Panc1 (cell line): ENCODE data around the gene DDX31. TPM values are rescaled to one million over a fixed set of nuclear protein-coding genes. Genes with fewer than 3 reads are reported as not detected.

ENCODE experiments used
- ATAC-seq: fragments of 200-7000 bp; cut with Tn5 transposase; 2 replicates; pipeline ENCODE4 v1.9.1; 2020; ENCODE audit warnings: mild to moderate bottlenecking, moderate library complexity
- BruUV-seq: library from RNA; stranded (reverse); fragments of 400-500 nt; replicated peaks from 2 replicates; lab custom pipeline; 2021; lab: Mats Ljungman, UMichigan
- CTCF ChIA-PET: fragments of 300-600 bp; sonication (Branson Sonifier 250); formaldehyde crosslinking; loops from one replicate; lab custom pipeline; 2022; ENCODE audit warnings: antibody characterized with exemption; lab: Charles Lee
- POLR2A ChIA-PET: fragments of 300-600 bp; sonication (Branson Sonifier 250); formaldehyde crosslinking; loops from one replicate; lab custom pipeline; 2022; ENCODE audit warnings: antibody characterized with exemption; lab: Charles Lee
- DNase-seq: peaks from one replicate; pipeline ENCODE4 v3.0.0-alpha.2; 2010; ENCODE audit warnings: low read depth, low spot score
- H3K27ac ChIP-seq: 2 replicates; pipeline ENCODE4 v1.5.1; 2011; ENCODE audit warnings: mild to moderate bottlenecking, low read length, inconsistent platforms
- H3K27me3 ChIP-seq: fragments of 200-500 bp; sonication (Bioruptor generic); 2 replicates; pipeline ENCODE4 v1.6.0; 2014; ENCODE audit warnings: low read length, inconsistent platforms; ENCODE audit not compliant: control insufficient read depth, insufficient read depth
- H3K36me3 ChIP-seq: fragments of 200-500 bp; sonication (Bioruptor generic); 2 replicates; pipeline ENCODE4 v1.5.1; 2014; ENCODE audit warnings: inconsistent platforms, mild to moderate bottlenecking, low read length, moderate library complexity; ENCODE audit not compliant: control insufficient read depth, insufficient read depth
- H3K4me1 ChIP-seq: 2 replicates; pipeline ENCODE4 v1.5.1; 2011; ENCODE audit warnings: inconsistent platforms, mild to moderate bottlenecking, low read length, moderate library complexity; ENCODE audit not compliant: control insufficient read depth, insufficient read depth
- H3K4me3 ChIP-seq, 2 experiments: 2 replicates each; pipeline ENCODE4 v1.5.1; 2011 to 2012; ENCODE audit warnings: low read depth in 2 of 2, low read length in 2 of 2, mild to moderate bottlenecking in 2 of 2, inconsistent platforms in 1 of 2, moderate library complexity in 1 of 2
- H3K9me3 ChIP-seq: fragments of 200-500 bp; sonication (Bioruptor generic); 2 replicates; pipeline ENCODE4 v1.5.1; 2014; ENCODE audit warnings: low read depth, mild to moderate bottlenecking, inconsistent platforms, low read length, moderate library complexity; ENCODE audit not compliant: control insufficient read depth, insufficient read depth
- POLR2AphosphoS5 ChIP-seq: IDR thresholded peaks from 2 replicates; pipeline ENCODE4 v1.6.1; 2012; ENCODE audit warnings: mild to moderate bottlenecking, low read depth, low read length, moderate library complexity
- SIN3A ChIP-seq: IDR thresholded peaks from 2 replicates; pipeline ENCODE4 v1.6.1; 2012; ENCODE audit warnings: low read depth, mild to moderate bottlenecking, low read length, moderate library complexity, borderline replicate concordance; ENCODE audit not compliant: insufficient read depth
- TCF7L2 ChIP-seq: IDR thresholded peaks from 2 replicates; pipeline ENCODE4 v1.6.1; 2011; ENCODE audit warnings: mild to moderate bottlenecking, low read depth, low read length, inconsistent platforms
- in situ Hi-C: cut with HindIII; loops from 2 replicates; pipeline ENCODE4 v1.10.0; 2016; ENCODE audit warnings: low sequenced_read_pairs, low pct_unique_long_range_greater_than_20kb
- intact Hi-C: fragments of 100-400 bp; cut with micrococcal nuclease; formaldehyde crosslinking; loops from one replicate; pipeline ENCODE4 v1.10.0; 2022; ENCODE audit not compliant: unreplicated experiment
- total RNA-seq: library from RNA; stranded (reverse); gene quantifications from one replicate; pipeline ENCODE4 v1.2.1, GENCODE V29; 2021; ENCODE audit not compliant: unreplicated experiment
- TF ChIP-seq, protein P1 (sequence below), 2 experiments: IDR thresholded peaks; 2 replicates each; pipeline ENCODE4 v1.6.1; 2011 to 2012; ENCODE audit warnings: low read depth in 2 of 2, control low read depth in 1 of 2, low read length in 1 of 2, mild to moderate bottlenecking in 1 of 2, moderate library complexity in 1 of 2; ENCODE audit not compliant: insufficient read depth in 1 of 2
- TF ChIP-seq, protein P2 (sequence below): fragments of 450-650 bp; IDR thresholded peaks from 2 replicates; pipeline ENCODE4 v1.5.1; 2017; ENCODE audit warnings: mild to moderate bottlenecking

Gene DDX31
- total RNA-seq, 1 experiment from 2014 or later: 17.5 TPM

DNA sequence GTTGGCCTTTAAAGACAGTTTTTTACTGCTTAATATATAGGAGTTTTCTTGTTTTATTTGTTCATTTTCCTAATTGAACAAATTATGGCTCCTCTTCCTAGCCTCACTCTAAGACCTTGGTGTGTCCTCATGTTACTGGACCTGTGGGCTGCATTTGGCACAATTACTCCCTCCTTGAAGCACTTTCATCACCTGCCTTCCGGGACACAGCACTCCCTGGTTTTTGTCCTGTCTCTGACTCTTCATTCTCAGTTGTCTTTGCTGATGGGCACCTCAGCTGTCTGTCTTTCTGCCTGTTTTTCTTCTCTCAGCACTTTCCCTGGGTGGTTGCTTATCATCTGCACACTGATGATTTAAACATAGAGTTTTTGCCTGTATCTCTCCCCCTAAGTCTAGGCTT is 14.1 kb upstream of the DDX31 start:
- H3K27ac ChIP-seq: no peak overlapping the region
- ATAC-seq (no peak), DNase-seq (no peak)
- H3K4me1 ChIP-seq: no peaks in the 10 kb centered on the region
- in situ Hi-C loops (no loop called here), intact Hi-C loops (no loop called here)
- ChIA-PET CTCF (no interaction called here), POLR2A (no interaction called here)
- no peaks in the 10 kb centered on the region for H3K9me3 ChIP-seq
- BruUV-seq: no TSS peak
- no peak overlapping the region for H3K4me3 ChIP-seq
- TF ChIP-seq, protein P1, sequence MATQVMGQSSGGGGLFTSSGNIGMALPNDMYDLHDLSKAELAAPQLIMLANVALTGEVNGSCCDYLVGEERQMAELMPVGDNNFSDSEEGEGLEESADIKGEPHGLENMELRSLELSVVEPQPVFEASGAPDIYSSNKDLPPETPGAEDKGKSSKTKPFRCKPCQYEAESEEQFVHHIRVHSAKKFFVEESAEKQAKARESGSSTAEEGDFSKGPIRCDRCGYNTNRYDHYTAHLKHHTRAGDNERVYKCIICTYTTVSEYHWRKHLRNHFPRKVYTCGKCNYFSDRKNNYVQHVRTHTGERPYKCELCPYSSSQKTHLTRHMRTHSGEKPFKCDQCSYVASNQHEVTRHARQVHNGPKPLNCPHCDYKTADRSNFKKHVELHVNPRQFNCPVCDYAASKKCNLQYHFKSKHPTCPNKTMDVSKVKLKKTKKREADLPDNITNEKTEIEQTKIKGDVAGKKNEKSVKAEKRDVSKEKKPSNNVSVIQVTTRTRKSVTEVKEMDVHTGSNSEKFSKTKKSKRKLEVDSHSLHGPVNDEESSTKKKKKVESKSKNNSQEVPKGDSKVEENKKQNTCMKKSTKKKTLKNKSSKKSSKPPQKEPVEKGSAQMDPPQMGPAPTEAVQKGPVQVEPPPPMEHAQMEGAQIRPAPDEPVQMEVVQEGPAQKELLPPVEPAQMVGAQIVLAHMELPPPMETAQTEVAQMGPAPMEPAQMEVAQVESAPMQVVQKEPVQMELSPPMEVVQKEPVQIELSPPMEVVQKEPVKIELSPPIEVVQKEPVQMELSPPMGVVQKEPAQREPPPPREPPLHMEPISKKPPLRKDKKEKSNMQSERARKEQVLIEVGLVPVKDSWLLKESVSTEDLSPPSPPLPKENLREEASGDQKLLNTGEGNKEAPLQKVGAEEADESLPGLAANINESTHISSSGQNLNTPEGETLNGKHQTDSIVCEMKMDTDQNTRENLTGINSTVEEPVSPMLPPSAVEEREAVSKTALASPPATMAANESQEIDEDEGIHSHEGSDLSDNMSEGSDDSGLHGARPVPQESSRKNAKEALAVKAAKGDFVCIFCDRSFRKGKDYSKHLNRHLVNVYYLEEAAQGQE (IDR thresholded peaks at IDR 0.05; ENCODE audit: insufficient read depth in 1 of 2, low read depth in 2 of 2, low read length in 1 of 2): no peak
- TF ChIP-seq SIN3A: no peak
- TF ChIP-seq TCF7L2: no peak
- TF ChIP-seq POLR2AphosphoS5: no peak
- TF ChIP-seq, protein P2, sequence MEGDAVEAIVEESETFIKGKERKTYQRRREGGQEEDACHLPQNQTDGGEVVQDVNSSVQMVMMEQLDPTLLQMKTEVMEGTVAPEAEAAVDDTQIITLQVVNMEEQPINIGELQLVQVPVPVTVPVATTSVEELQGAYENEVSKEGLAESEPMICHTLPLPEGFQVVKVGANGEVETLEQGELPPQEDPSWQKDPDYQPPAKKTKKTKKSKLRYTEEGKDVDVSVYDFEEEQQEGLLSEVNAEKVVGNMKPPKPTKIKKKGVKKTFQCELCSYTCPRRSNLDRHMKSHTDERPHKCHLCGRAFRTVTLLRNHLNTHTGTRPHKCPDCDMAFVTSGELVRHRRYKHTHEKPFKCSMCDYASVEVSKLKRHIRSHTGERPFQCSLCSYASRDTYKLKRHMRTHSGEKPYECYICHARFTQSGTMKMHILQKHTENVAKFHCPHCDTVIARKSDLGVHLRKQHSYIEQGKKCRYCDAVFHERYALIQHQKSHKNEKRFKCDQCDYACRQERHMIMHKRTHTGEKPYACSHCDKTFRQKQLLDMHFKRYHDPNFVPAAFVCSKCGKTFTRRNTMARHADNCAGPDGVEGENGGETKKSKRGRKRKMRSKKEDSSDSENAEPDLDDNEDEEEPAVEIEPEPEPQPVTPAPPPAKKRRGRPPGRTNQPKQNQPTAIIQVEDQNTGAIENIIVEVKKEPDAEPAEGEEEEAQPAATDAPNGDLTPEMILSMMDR: no peak
- H3K27me3 ChIP-seq: no peaks in the 10 kb centered on the region
- H3K36me3 ChIP-seq: peaks cover 19% of the 10 kb centered on the region

DNA sequence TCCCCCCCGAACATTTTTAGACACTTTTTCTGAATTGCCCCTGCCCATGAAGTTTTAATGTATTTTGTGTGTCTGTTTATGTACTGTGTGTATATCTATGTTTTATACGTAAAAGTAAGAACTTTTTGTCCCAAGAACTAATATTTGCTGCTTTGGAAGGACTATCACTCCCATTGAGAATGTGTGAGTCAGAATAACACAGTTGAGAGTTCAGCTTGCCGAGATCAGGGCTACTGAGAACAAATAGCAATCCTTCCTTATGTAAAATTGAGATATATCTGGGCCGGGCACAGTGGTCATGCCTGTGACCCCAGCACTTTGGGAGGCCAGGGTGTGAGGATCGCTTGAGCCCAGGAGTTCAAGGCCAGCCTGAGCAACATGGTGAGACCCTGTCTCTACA is 11.8 kb upstream of the DDX31 start:
- intact Hi-C loops (no loop called here), in situ Hi-C loops (no loop called here)
- DNase-seq (no peak), ATAC-seq (no peak)
- Histone ChIP-seq H3K27ac (no peak overlapping the region), H3K27me3 (no peaks in the 10 kb centered on the region), H3K36me3 (peaks cover 19% of the 10 kb centered on the region), H3K9me3 (no peaks in the 10 kb centered on the region), H3K4me3 (no peak overlapping the region), H3K4me1 (no peaks in the 10 kb centered on the region)
- POLR2A ChIA-PET: no interaction called here
- BruUV-seq: no TSS peak
- CTCF ChIA-PET: no interaction called here
- no peak for TF ChIP-seq TCF7L2
- TF ChIP-seq, protein P1 (IDR thresholded peaks at IDR 0.05; ENCODE audit: insufficient read depth in 1 of 2, low read depth in 2 of 2, low read length in 1 of 2): no peak
- no peak for TF ChIP-seq SIN3A
- TF ChIP-seq POLR2AphosphoS5: no peak
- TF ChIP-seq, protein P2: no peak
